ENCODE measurements around the gene SLC17A2.

SLC17A2 gene, protein sequence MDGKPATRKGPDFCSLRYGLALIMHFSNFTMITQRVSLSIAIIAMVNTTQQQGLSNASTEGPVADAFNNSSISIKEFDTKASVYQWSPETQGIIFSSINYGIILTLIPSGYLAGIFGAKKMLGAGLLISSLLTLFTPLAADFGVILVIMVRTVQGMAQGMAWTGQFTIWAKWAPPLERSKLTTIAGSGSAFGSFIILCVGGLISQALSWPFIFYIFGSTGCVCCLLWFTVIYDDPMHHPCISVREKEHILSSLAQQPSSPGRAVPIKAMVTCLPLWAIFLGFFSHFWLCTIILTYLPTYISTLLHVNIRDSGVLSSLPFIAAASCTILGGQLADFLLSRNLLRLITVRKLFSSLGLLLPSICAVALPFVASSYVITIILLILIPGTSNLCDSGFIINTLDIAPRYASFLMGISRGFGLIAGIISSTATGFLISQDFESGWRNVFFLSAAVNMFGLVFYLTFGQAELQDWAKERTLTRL

GRCh38 chr6:25930532-25931410 lies at the start of gene SLC17A2:
SLC17A2 (minus strand) TSS chr6:25930691; CDS start chr6:25925796, 4,895 bp downstream.
- DNase-seq (ENCODE audit: low spot score), result peak; percentile 55

DNA sequence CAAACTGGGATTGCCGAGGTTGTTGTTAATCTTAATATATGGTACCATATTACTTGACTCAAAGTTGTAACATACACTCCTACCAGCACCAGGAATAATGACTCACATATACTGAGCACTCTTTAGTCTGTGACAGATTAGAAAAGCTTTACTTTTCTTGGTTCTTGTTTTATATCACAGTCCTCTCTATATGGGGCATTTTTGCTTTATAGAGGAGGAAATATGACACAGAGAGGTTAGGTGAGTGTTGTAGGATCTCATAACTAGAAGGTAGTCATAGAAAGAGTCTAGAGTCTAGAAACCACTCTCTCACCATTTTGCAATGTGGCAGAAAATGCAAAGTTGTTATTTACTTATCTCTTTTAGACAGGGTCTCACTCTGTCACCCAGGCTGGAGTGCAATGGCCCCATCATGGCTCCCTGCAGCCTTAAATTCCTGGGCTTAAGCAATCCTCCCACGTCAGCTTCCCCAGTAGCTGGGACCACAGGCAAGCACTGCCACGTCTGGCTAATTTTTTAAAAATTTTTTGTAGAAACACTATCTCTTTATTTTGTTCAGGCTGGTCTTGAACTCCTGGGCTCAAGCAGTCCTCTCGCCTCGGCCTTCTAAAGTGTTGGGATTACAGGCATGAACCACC lies 45.6 kb upstream of the SLC17A2 start:
- DNase-seq (ENCODE audit: low spot score), result no peak

DNA sequence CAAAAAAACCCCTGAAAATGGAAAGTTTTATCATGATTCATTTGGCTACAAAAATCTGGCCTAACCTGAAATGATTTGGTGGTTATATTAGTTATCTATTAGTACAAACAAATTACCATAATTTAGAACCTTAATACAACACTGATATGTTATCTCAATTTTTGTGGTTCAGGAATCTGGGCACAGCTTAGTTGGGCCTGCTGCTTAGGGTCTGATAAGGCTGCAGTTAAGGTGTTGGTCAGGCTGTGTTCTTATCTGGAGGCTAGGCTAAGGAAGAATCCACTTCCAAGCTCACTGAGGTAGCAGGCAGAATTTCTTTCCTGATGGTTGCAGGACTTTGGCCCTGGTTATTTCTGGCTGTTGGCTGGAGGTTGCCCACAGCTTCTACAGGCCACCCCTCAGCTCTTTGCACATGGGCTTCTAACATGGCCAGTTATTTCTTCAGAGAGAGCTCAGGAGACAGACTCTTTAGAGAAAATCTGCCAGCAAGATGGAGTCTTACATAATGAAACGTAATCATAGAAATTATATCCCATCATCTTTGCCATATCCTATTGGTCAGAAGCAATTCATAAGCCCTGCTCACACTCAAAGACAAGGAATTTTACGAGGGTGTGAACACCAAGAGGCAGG lies 43.5 kb upstream of the SLC17A2 start:
- no peak for DNase-seq (ENCODE audit: low spot score)

GRCh38 chr6:25972902-25973301 lies 42.4 kb upstream of the SLC17A2 start:
- DNase-seq (ENCODE audit: low spot score), result no peak

DNA sequence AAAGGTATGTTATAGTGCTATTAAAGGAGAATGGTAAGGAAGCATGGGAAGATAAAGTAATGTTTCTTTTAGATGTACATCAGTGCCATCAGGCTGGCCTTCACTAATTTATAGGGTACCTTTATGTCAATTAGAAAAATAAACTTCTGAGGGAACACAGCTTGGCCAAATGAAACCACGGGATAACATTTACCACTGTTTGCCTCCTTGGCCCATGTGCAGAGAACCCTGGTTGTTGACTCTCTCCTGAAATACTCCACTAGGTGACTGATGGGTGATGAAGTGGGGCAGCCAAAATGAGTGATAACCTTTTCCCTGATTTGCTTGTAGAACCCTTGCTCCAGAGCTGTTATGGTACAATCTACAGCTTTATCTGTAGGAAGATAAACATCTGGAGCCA lies 41.6 kb upstream of the SLC17A2 start:
- DNase-seq (ENCODE audit: low spot score), result no peak

GRCh38 chr6:25971187-25971821 lies 40.8 kb upstream of the SLC17A2 start:
- peak; percentile 93 for DNase-seq (ENCODE audit: low spot score)

GRCh38 chr6:25968769-25969168 lies 38.3 kb upstream of the SLC17A2 start:
- peak; percentile 12 for DNase-seq (ENCODE audit: low spot score)

DNA sequence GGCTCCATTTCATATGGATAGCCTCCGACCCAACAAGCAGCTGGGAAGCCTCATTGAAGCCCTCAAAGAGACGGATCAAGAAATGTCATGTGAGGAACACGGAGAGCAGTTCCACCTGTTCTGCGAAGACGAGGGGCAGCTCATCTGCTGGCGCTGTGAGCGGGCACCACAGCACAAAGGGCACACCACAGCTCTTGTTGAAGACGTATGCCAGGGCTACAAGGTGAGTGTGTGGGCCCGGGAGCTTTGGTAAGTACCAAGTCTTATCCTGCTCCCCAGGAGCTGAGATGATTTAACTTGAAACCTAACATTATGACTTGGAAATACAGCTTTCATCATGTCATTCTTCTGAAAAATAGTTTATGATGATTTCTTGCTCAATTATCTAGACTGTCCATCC lies 36.2 kb upstream of the SLC17A2 start:
- DNase-seq (ENCODE audit: low spot score), result no peak

- no peak for DNase-seq (ENCODE audit: low spot score)
Observed at GRCh38 chr6:25965058-25965457, 34.6 kb upstream of the SLC17A2 start.

DNA sequence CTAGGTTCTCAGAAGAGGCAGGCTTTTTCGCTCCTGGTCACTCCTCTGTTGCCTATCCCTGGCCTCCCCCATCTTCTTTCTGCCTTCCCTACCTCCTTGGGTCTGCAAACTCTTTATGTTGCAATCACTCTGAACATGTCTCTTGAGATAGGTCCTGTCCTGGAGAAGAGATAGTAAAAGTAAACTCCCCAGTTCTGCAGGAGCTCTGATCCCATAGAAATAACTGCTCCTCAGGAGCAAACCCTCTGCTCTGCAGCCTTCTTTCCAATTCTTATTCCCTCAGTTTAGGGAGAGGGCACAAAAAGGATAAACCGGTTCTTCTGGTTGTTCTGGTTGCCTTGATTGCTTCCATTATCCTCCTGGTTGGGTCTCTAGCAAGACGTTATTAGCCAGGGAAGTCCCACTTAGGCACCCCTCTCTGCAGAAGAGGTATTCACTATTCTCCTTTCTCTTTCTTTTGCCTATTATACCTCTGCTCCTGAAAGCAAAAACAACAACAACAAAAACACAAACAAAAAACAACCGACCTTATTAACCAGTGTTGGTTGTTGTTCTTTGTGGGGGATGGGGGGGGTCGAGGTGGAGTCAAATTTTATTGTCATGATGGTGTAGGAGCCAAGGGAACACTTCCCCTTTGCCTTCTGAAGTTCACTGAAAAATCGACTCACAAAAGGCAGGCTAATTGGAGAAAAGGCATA lies 33.1 kb upstream of the SLC17A2 start:
- DNase-seq (ENCODE audit: low spot score), result peak; percentile 23

DNA sequence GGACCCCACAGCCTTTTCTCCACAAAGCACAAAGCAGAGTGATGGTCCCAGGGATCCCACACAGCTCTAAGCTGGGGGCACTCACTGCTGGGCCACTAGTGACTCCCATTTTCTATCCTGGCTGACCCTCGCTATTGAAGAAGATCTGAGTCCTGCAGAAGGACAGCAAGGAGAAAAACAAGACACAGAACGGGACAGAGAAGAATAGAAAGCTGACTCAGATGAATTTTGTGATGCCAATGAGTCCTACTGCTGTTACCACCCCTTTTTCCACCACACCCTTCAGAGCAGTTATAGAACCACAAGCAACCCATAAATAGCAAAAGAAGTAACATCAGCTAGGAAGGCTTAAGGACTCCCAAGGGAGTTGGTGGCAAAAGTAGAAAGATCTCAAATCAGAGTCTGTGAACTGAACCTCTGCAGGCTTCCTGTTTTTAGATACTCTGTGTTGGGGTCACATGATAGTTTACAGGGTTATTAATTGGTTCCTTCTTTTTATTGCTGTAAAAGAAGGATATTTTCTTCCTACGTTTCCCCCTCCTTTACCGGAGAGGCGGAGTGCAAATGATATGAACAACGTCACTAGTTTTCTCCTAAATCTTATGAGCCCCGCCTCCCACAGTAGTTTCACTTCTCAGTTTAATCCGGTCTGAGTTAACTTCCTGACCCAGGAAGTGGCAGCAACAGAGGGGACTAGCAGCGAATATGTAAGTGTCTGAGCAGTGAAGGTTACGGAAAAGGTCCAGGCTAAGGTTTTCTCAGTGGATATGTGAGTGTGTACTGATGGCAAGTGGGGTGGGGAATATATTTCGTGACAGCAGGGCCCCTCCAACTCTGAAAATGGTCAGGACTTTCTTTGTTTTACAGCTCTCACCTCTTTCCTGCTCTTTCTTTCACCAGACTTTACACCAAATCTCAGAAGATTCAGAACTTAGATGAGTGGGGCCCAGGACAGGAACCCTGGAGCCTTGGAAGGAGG lies 31.9 kb upstream of the SLC17A2 start, which contains the start of gene TRIM38:
TSS of gene TRIM38 (plus strand) at position 654 of the 979 bp plus-strand sequence. CDS start 3,721 bp downstream, outside the sequence.
- peak; percentile 88 for DNase-seq (ENCODE audit: low spot score)

GRCh38 chr6:25961619-25962148 lies 31.2 kb upstream of the SLC17A2 start:
- no peak for DNase-seq (ENCODE audit: low spot score)

DNA sequence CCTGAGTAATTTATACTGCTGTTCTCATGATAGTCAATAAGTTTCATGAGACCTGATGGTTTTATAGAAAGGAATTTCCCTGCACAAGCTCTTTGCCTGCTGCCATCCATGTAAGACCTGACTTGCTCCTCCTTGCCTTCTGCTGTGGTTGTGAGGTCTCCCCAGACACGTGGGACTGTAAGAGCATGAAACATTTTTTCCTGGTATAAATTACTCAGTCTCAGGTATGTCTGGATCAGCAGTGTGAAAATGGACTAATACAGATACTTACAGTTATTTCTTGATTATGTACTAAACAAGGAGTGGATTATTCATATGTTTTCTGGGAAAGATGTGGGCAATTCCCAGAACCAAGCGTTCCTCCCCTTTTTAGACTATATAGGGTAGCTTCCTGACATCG lies 30.2 kb upstream of the SLC17A2 start:
- DNase-seq (ENCODE audit: low spot score), result no peak

DNA sequence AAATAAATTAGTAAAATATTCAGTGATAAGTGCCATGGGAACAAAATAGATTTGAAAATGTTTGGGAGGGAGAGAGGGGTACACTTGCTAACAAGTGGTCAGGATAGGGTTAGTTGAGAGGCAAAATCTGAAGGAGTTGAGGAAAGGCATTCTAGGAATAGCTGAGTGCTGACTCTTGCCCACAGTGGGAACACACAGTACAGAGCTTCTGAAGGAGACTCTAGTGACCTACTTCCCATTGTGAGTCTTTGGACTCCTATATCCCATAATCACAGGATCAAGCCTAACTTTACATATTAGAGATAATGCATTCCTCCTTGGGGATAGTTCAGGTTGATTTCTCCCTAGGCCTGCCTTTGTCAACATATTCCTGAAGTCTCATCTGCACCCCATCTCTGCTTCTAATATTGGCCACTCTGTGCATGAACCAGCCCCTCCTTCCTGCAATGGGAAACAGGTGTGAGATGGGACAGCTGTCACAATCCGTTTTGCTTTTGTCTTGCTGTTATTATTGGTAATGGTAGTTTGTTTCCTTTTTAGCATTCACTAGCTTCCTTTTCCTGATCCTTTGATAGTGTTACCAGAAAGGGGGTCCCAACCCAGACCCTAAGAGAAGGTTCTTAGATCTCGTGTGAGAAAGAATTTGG lies 29.5 kb upstream of the SLC17A2 start:
- peak; percentile 22 for DNase-seq (ENCODE audit: low spot score)

- no peak for DNase-seq (ENCODE audit: low spot score)
Observed at GRCh38 chr6:25958700-25959162, 28.2 kb upstream of the SLC17A2 start.

GRCh38 chr6:25956226-25956625 lies 25.7 kb upstream of the SLC17A2 start:
- peak; percentile 56 for DNase-seq (ENCODE audit: low spot score)

- peak; percentile 42 for DNase-seq (ENCODE audit: low spot score)
Observed at GRCh38 chr6:25954756-25955155, 24.3 kb upstream of the SLC17A2 start.

GRCh38 chr6:25953733-25954132 lies 23.2 kb upstream of the SLC17A2 start:
- no peak for DNase-seq (ENCODE audit: low spot score)

Measured in kidney tubule cell (primary cell).